MG63 (cell line): ENCODE data around the gene TAF12. TPM values are rescaled to one million over a fixed set of nuclear protein-coding genes. Genes with fewer than 3 reads are reported as not detected.
A peak's percentile ranks its signal among the peaks of the same experiment; 100 is the strongest.
"Not testable (repeated sequence)": the region's sequence is repeated elsewhere in the genome, so short reads cannot be mapped to it uniquely, and the experiment has no call there.

ENCODE experiments used
- DNase-seq: peaks from one replicate; pipeline ENCODE4 v3.0.0-alpha.2; 2020
- H3K27me3 ChIP-seq: fragments of 250-450 bp; sonication (Bioruptor Pico); 2 replicates; pipeline ENCODE4 v1.5.1; 2020; ENCODE audit warnings: mild to moderate bottlenecking, moderate library complexity
- H3K36me3 ChIP-seq: fragments of 250-450 bp; sonication (Bioruptor Pico); 2 replicates; pipeline ENCODE4 v1.5.1; 2020; ENCODE audit warnings: mild to moderate bottlenecking, moderate library complexity
- H3K4me3 ChIP-seq: fragments of 250-450 bp; sonication (Bioruptor Pico); 2 replicates; pipeline ENCODE4 v1.5.1; 2020; ENCODE audit warnings: mild to moderate bottlenecking, moderate library complexity
- H3K9me3 ChIP-seq: fragments of 250-450 bp; sonication (Bioruptor Pico); 2 replicates; pipeline ENCODE4 v1.5.1; 2020; ENCODE audit warnings: mild to moderate bottlenecking, moderate library complexity
- total RNA-seq: library from RNA; depleted of rRNA; stranded (reverse); fragments of >200 nt; shearing (Covaris generic); gene quantifications from 2 replicates; pipeline ENCODE4 v1.2.3, GENCODE V29; 2014; ENCODE audit warnings: low replicate concordance

The TAF12 gene
- total RNA-seq, 1 experiment from 2014 or later, result 33.3 TPM

- Histone ChIP-seq H3K4me3 (no peak overlapping the region), H3K36me3 (no peaks in the 10 kb centered on the region), H3K27me3 (no peaks in the 10 kb centered on the region), H3K9me3 (no peaks in the 10 kb centered on the region)
- DNase-seq, result no peak
Measured at GRCh38 chr1:28595412-28596191, 47.3 kb downstream of the TAF12 start.

DNA sequence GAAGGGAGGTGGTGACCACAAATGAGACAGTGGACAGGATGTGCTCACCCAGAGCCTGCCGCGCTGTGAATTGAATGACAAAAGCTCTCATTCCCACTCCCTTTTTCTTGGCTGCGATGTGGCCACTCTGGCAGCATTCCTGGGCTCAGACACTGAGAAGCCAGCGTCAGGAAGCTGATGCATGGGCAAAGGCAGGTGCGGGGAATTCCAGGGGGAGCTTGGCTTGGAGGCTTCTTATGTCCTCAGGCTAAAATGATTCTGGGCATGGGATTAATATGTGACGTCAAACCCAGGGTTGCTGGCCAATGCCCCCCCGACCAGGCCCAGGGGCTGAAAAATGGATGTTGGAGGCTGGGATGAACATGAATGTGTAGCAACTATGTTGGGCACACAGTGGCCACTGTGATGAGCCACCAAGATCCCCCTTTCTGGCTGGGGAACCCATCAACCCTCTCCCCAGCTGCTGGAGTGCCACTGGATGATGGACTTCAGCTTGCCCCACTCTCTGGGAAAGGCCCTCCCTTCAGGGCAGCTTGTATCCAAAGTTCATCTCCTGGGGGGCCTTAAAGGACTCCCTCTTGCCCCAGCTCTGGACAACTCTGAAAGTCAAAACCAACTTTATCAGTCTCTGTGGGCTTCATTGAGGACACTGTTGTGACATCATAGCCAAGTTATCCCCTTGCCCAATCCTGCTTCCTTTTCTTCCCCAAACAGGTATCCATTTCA lies 48.0 kb downstream of the TAF12 start:
- DNase-seq, result peak; percentile 95
- not testable (repeated sequence) for H3K36me3 ChIP-seq, H3K27me3 ChIP-seq, H3K4me3 ChIP-seq, H3K9me3 ChIP-seq

GRCh38 chr1:28593988-28594356 lies 48.9 kb downstream of the TAF12 start:
- H3K9me3 ChIP-seq, DNase-seq, H3K36me3 ChIP-seq, H3K27me3 ChIP-seq, H3K4me3 ChIP-seq: not testable (repeated sequence)

- no peak for DNase-seq
- Histone ChIP-seq H3K4me3 (peak overlapping the region; percentile 46), H3K9me3 (no peaks in the 10 kb centered on the region), H3K36me3 (no peaks in the 10 kb centered on the region), H3K27me3 (no peaks in the 10 kb centered on the region)
Measured at GRCh38 chr1:28592321-28593071, 50.4 kb downstream of the TAF12 start.

DNA sequence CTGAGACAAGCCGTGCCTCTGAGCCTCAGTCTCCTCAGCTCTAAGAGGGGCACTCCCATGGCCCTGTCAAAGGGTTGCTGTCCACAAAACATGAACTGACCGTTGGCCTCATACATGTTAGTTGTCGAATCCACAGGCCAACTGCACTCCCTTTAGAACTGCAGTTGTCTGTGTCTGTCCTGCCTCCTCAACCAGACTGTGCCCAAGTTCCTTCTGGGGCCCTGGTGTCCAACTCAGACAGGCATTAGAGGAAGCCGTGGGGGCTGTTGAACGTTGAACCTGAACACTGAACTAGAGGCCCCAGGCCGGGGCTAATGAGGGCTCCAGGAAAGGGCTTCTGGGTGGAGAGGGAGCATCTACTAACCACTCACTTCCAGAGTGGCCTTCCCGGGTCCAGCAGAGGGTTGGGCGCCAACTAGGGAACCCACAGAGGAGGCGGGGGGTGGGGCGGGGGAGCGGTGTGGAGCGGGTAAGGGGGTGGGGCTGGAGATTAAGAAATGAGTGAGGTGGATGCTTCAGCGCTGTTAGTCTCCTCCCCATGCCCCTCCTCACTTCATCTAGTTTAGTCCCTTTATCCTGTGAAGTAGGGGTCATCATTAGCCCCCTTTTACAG lies 51.1 kb downstream of the TAF12 start, which contains the start of gene RAB42:
RAB42 (plus strand) TSS at position 558 of the 613 bp plus-strand sequence. CDS start 247 bp downstream, outside the sequence.
- DNase-seq, result peak; percentile 33
- Histone ChIP-seq H3K9me3 (no peaks in the 10 kb centered on the region), H3K27me3 (no peaks in the 10 kb centered on the region), H3K4me3 (peak within 1 kb of the TSS; percentile 46), H3K36me3 (no peaks in the 10 kb centered on the region)

GRCh38 chr1:28586585-28587391 lies 56.1 kb downstream of the TAF12 start:
- H3K9me3 ChIP-seq, H3K4me3 ChIP-seq, DNase-seq, H3K36me3 ChIP-seq, H3K27me3 ChIP-seq: not testable (repeated sequence)

DNA sequence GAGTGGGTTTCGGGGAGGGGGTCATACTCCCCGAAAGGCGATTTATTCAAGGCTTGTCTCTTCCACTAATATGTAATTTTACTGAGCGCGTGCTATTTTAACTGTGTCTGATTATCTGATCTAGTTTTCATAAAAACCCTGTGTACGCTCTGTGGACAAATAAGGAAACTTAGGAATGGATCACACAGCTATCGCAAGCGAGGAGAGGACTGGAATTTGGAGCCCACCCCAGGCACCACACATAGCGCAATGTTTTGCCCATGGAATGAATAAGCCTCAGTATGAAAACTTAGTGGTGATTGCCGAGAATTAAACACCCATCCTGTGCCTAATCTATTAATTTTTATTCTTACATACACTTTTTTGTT lies 60.6 kb downstream of the TAF12 start:
- Histone ChIP-seq H3K9me3 (no peaks in the 10 kb centered on the region), H3K4me3 (peak overlapping the region; percentile 95), H3K27me3 (no peaks in the 10 kb centered on the region), H3K36me3 (peaks cover 41% of the 10 kb centered on the region)
- DNase-seq, result no peak

- Histone ChIP-seq H3K9me3 (no peaks in the 10 kb centered on the region), H3K36me3 (peaks cover 47% of the 10 kb centered on the region), H3K4me3 (peak overlapping the region; percentile 95), H3K27me3 (no peaks in the 10 kb centered on the region)
- DNase-seq, result peak; percentile 97
Measured at GRCh38 chr1:28581531-28582247, 61.2 kb downstream of the TAF12 start.

DNA sequence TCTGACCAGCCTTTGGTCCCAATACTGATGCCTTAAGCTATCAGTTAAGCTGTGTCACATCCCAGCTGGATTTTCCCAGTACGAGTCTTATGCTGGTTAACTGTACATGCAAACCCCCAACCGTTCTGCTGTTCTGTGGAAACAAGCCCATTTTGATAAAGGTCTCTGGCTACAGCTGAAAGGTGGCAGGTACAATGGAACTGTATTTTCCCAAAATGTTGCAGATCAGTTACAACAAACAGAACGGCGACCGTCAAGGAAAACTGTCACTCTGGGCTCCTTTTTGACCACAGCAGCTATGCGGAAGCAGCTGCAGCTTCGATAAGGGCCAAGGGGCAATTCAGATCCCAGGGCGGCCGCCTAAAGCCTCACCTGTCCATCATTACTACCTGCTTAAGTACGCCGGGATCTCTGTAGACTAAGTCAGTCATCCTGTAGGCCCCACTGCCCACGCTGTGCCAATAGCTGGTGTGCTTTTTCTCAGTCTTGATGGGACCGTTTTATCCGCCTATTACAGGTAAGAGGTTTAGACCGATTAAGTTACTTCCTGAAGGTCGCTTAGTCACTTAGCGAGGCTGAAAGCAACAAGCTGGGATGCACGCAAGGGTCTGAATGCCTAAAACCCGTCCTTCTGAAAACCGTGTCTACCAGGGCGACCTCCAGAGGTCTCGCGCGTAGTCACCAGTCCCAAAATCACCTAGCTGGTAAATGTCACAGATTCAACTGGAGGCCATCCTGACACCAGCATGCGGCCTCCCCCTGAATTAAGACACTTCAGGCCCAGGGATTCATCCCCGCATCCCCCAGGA lies 61.9 kb downstream of the TAF12 start:
- Histone ChIP-seq H3K4me3 (peak overlapping the region; percentile 95), H3K9me3 (no peaks in the 10 kb centered on the region), H3K36me3 (peaks cover 48% of the 10 kb centered on the region), H3K27me3 (no peaks in the 10 kb centered on the region)
- DNase-seq, result no peak

DNA sequence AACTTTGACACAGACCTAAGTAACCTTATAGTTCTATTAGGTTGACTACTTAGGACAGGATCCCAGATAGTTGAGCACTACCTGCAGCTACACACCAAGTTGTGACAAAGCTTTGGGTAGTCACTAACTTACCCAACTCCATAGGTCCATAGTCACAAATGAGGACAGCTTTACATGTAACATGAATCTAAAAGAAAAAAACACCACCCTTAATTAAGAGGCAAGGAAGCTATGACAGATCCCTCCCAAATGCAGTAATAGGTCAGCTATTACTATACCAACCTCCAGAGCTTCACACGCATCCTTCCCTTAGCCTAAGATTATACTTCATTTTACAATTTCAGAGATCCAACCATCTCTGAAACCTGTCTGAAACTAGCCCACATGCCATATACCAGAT lies 63.5 kb downstream of the TAF12 start:
- no peaks in the 10 kb centered on the region for H3K27me3 ChIP-seq
- peak overlapping the region; percentile 95 for H3K4me3 ChIP-seq
- H3K36me3 ChIP-seq, result peaks cover 48% of the 10 kb centered on the region
- H3K9me3 ChIP-seq, result no peaks in the 10 kb centered on the region
- no peak for DNase-seq

DNA sequence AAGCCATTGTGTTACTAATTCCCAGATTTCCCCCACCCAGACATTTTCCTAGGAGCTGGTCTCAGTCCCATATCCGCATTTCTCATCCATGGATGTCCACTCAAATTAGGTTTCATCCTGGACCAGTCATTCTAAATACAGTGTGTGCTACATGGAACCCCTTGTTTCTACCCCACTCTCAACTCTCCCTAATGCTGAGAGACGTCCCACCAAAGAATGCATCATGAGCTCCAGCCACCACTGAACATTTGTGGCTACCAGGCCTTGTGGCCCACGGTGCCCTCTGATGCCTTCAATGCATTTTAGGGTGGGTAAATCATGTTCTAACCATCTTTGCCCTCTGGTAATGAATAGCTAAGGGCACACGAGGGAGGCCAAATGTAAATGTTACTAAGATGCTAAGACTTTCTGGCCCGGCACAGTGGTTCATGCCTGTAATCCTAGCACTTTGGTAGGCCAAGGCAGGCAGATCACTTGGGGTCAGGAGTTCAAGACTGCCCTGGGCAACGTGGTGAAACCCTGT lies 64.1 kb downstream of the TAF12 start:
- DNase-seq, result no peak
- Histone ChIP-seq H3K9me3 (no peaks in the 10 kb centered on the region), H3K4me3 (peak overlapping the region; percentile 95), H3K36me3 (peaks cover 51% of the 10 kb centered on the region), H3K27me3 (no peaks in the 10 kb centered on the region)

DNA sequence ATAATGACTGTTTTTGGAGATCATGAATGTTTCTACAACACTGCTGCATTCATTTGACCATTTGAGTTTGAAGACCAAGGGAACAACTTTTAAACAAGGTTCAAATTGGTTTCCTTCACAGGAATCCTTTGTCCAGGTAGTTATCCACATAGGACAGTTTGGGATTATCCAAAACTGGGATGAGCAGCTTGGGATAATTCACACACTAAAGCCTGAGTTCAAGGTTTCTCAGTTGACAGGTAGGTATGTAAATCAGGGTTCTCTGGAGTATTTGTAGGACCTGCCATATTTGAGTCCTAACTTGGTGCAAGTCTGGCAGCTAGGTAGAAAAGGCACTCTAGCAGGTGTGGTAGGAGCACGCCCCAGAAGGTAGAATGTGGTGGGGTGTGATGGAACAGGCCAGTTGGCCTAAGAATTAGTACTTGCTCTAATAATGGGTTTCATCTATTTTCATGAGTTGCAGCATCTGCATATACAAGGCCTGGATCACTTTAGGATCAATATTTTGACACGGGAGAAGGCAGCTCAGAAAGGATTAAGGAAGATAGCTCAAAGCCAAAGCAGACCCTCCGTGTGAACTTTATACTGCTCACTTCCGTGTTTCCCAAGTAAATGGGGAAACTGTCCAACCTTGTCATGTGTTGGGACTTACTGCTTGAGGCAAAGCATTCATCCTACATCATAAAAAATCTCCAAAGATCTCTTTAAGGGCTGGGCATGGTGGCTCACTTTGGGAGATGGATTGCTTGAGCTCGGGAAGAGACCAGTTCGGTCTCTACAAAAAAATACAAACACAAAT lies 64.9 kb downstream of the TAF12 start:
- H3K36me3 ChIP-seq, result peaks cover 54% of the 10 kb centered on the region
- H3K27me3 ChIP-seq, result no peaks in the 10 kb centered on the region
- no peak overlapping the region for H3K4me3 ChIP-seq
- no peaks in the 10 kb centered on the region for H3K9me3 ChIP-seq
- no peak for DNase-seq

- no peaks in the 10 kb centered on the region for H3K9me3 ChIP-seq
- H3K27me3 ChIP-seq, result no peaks in the 10 kb centered on the region
- DNase-seq, result peak; percentile 42
- peaks cover 59% of the 10 kb centered on the region for H3K36me3 ChIP-seq
- no peak overlapping the region for H3K4me3 ChIP-seq
Measured at GRCh38 chr1:28577052-28577678, 65.7 kb downstream of the TAF12 start.

GRCh38 chr1:28573564-28573963 lies 69.3 kb downstream of the TAF12 start:
- no peaks in the 10 kb centered on the region for H3K9me3 ChIP-seq
- H3K36me3 ChIP-seq, result peaks cover 49% of the 10 kb centered on the region
- H3K4me3 ChIP-seq, result no peak overlapping the region
- no peaks in the 10 kb centered on the region for H3K27me3 ChIP-seq
- DNase-seq, result no peak
